Activated B cell treated with CpG ODN at 0.5 μM for 24 hours (primary cell): ENCODE measurements around the gene CNR1. TPM values are rescaled to one million over a fixed set of nuclear protein-coding genes. Genes with fewer than 3 reads are reported as not detected.

Experiments
- ATAC-seq: fragments of 200-7000 bp; cut with Tn5 transposase; one replicate; pipeline ENCODE4 v1.10.0; 2021; ENCODE audit warnings: low read depth, mild to moderate bottlenecking, moderate library complexity
- CTCF ChIA-PET: fragments of 350-600 bp; sonication (Branson Sonifier 250); formaldehyde crosslinking; loops from one replicate; lab custom pipeline; 2021; ENCODE audit warnings: antibody characterized with exemption; lab: Charles Lee
- POLR2A ChIA-PET: fragments of 350-600 bp; sonication (Branson Sonifier 250); formaldehyde crosslinking; loops from one replicate; lab custom pipeline; 2021; ENCODE audit warnings: antibody characterized with exemption; lab: Charles Lee
- DNase-seq: peaks from one replicate; pipeline ENCODE4 v3.0.0; 2022
- H3K27ac Mint-ChIP-seq: one replicate; pipeline ENCODE4 v1.8.0; 2020; ENCODE audit warnings: mixed read lengths
- H3K27me3 Mint-ChIP-seq: one replicate; pipeline ENCODE4 v1.8.0; 2021; ENCODE audit warnings: mixed read lengths
- H3K36me3 Mint-ChIP-seq: one replicate; pipeline ENCODE4 v1.8.0; 2021; ENCODE audit warnings: low read depth, mixed read lengths
- H3K4me1 Mint-ChIP-seq: one replicate; pipeline ENCODE4 v1.8.0; 2021; ENCODE audit warnings: mixed read lengths
- H3K4me3 Mint-ChIP-seq: one replicate; pipeline ENCODE4 v1.8.0; 2020; ENCODE audit warnings: mild to moderate bottlenecking, mixed read lengths
- H3K9me3 Mint-ChIP-seq: one replicate; pipeline ENCODE4 v1.8.0; 2020; ENCODE audit warnings: mixed read lengths
- intact Hi-C: fragments of 100-400 bp; cut with micrococcal nuclease; formaldehyde crosslinking; loops from one replicate; pipeline ENCODE4 v1.15.1; 2024
- total RNA-seq: library from RNA; stranded (reverse); gene quantifications from 2 replicates; pipeline ENCODE4 v1.2.3, GENCODE V29; 2022
- TF ChIP-seq, protein P1 (sequence below): fragments of 200-600 bp; IDR thresholded peaks from one replicate; pipeline ENCODE4 v1.8.0; 2022; ENCODE audit warnings: antibody characterized with exemption, mild to moderate bottlenecking

CNR1 gene
- total RNA-seq, 1 donor from 2014 or later = 4.4 TPM

- DNase-seq = no peak
- Mint-ChIP-seq H3K36me3 (no peaks in the 10 kb centered on the region), H3K4me3 (no peak overlapping the region), H3K9me3 (peaks cover 9% of the 10 kb centered on the region), H3K4me1 (peaks cover 9% of the 10 kb centered on the region), H3K27ac (no peak overlapping the region), H3K27me3 (peaks cover 6% of the 10 kb centered on the region)
- intact Hi-C loops = no loop called here
- TF ChIP-seq, protein P1, sequence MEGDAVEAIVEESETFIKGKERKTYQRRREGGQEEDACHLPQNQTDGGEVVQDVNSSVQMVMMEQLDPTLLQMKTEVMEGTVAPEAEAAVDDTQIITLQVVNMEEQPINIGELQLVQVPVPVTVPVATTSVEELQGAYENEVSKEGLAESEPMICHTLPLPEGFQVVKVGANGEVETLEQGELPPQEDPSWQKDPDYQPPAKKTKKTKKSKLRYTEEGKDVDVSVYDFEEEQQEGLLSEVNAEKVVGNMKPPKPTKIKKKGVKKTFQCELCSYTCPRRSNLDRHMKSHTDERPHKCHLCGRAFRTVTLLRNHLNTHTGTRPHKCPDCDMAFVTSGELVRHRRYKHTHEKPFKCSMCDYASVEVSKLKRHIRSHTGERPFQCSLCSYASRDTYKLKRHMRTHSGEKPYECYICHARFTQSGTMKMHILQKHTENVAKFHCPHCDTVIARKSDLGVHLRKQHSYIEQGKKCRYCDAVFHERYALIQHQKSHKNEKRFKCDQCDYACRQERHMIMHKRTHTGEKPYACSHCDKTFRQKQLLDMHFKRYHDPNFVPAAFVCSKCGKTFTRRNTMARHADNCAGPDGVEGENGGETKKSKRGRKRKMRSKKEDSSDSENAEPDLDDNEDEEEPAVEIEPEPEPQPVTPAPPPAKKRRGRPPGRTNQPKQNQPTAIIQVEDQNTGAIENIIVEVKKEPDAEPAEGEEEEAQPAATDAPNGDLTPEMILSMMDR = no peak
- no peak for ATAC-seq
- ChIA-PET POLR2A (no interaction called here), CTCF (no interaction called here)
Measured at GRCh38 chr6:88184921-88185320, 18.8 kb upstream of the CNR1 start.

DNA sequence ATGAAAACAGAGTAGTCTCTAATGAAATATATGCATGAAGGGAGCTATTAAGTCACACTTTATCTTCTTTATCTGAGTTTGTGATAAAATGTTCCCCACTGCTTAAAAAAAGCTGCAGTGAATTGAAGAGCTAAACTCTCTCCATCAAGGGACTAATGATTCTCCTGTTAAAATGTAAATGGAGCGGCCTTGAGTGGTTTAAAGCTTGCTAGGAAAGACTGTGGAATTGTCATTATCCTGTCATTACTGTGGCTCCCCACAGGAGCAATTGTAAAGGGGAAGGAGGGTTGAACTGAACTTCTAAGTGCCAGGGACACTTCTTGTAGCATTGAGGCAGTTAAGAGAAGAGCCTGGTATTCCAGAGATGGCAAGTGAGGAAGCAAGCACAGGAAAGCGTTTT, 17.3 kb upstream of the CNR1 start:
- H3K36me3 Mint-ChIP-seq = no peaks in the 10 kb centered on the region
- DNase-seq (no peak), ATAC-seq (no peak)
- H3K27ac Mint-ChIP-seq = no peak overlapping the region
- TF ChIP-seq, protein P1 = no peak
- H3K4me3 Mint-ChIP-seq = no peak overlapping the region
- ChIA-PET CTCF (no interaction called here), POLR2A (no interaction called here)
- intact Hi-C loops = no loop called here
- H3K4me1 Mint-ChIP-seq = peaks cover 24% of the 10 kb centered on the region
- no peaks in the 10 kb centered on the region for H3K27me3 Mint-ChIP-seq
- peaks cover 3% of the 10 kb centered on the region for H3K9me3 Mint-ChIP-seq

GRCh38 chr6:88179692-88180091, 13.5 kb upstream of the CNR1 start:
- peaks cover 51% of the 10 kb centered on the region for H3K4me1 Mint-ChIP-seq
- DNase-seq = peak; percentile 27
- peak; percentile 65 for ATAC-seq
- no peaks in the 10 kb centered on the region for H3K27me3 Mint-ChIP-seq
- intact Hi-C loops = loop anchor here (1.0 to 10.0 kb wide), 7 partner anchors 59 to 1027 kb away; partner anchors contain the start of genes AKIRIN2, CFAP206 and PNRC1
- H3K36me3 Mint-ChIP-seq = no peaks in the 10 kb centered on the region
- H3K27ac Mint-ChIP-seq = peak overlapping the region; percentile 93
- ChIA-PET POLR2A (interaction anchor here (0.7 to 1.2 kb wide), 6 partner anchors 11 to 423 kb away, joined by 3 to 12 read pairs (median 4); no protein-coding TSS in a partner anchor), CTCF (interaction anchor here (1.0 to 1.3 kb wide), 2 partner anchors 58 to 249 kb away, joined by 3 to 5 read pairs; no protein-coding TSS in a partner anchor)
- TF ChIP-seq, protein P1 = no peak
- peaks cover 3% of the 10 kb centered on the region for H3K9me3 Mint-ChIP-seq
- peak overlapping the region; percentile 72 for H3K4me3 Mint-ChIP-seq

- TF ChIP-seq, protein P1 = no peak
- no peaks in the 10 kb centered on the region for H3K27me3 Mint-ChIP-seq
- H3K4me3 Mint-ChIP-seq = peak overlapping the region; percentile 36
- ChIA-PET CTCF (interaction anchor here (1.1 to 1.2 kb wide), 2 partner anchors 36 to 60 kb away, joined by 4 to 5 read pairs; no protein-coding TSS in a partner anchor), POLR2A (interaction anchor here (0.7 to 1.0 kb wide), 2 partner anchors 12 to 36 kb away, joined by 3 to 4 read pairs; no protein-coding TSS in a partner anchor)
- peak; percentile 75 for ATAC-seq
- H3K27ac Mint-ChIP-seq = peak overlapping the region; percentile 77
- H3K4me1 Mint-ChIP-seq = peaks cover 54% of the 10 kb centered on the region
- H3K9me3 Mint-ChIP-seq = peaks cover 3% of the 10 kb centered on the region
- H3K36me3 Mint-ChIP-seq = no peaks in the 10 kb centered on the region
- intact Hi-C loops = loop anchor here (1.0 to 10.0 kb wide), 9 partner anchors 11 to 1026 kb away; partner anchors contain the start of genes AKIRIN2, CFAP206, ORC3 and PNRC1
- no peak for DNase-seq
Measured at GRCh38 chr6:88177961-88178464, 11.9 kb upstream of the CNR1 start.

DNA sequence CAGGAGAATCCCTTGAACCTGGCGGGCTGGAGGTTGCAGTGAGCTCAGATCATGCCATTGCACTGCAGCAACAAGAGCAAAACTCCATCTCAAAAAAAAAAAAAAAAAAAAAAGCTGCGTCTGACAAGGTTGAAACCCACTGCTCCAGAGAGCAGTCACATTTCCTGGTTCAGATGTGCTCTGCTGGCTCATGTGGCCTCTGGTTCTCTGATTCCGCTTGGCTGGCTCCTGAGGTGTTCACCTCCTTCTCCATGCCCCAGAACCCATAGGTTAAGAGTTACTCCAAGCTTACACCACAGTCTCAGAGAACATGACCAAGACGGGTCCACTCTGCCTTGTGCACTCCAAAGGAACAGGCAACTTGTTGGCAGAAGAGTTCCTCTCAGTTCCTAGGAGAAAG, 8.8 kb upstream of the CNR1 start:
- DNase-seq (no peak), ATAC-seq (no peak)
- Mint-ChIP-seq H3K9me3 (no peaks in the 10 kb centered on the region), H3K4me3 (no peak overlapping the region), H3K27me3 (no peaks in the 10 kb centered on the region), H3K27ac (peak overlapping the region; percentile 66), H3K4me1 (peaks cover 44% of the 10 kb centered on the region), H3K36me3 (no peaks in the 10 kb centered on the region)
- intact Hi-C loops = loop anchor here (5.0 to 10.0 kb wide), 5 partner anchors 440 to 1023 kb away; partner anchors contain the start of genes CFAP206 and PNRC1
- CTCF ChIA-PET = interaction anchor here (0.5 kb wide), 1 partner anchor 606 kb away, joined by 3 read pairs; no protein-coding TSS in a partner anchor
- POLR2A ChIA-PET = interaction anchor here (0.6 to 1.0 kb wide), 3 partner anchors 8 to 418 kb away, joined by 3 to 7 read pairs (median 3); no protein-coding TSS in a partner anchor
- TF ChIP-seq, protein P1 = no peak
